GM19025 (cell line): ENCODE results near the gene KLHL21.
"Not testable (repeated sequence)": the region's sequence is repeated elsewhere in the genome, so short reads cannot be mapped to it uniquely, and the experiment has no call there.

Experiments
- ATAC-seq: cut with Tn5 transposase; IDR thresholded peaks from one replicate; pipeline ENCODE4 v1.9.1; 2021; ENCODE audit warnings: mild to moderate bottlenecking, low read depth, moderate library complexity; ENCODE audit not compliant: unreplicated experiment

KLHL21 gene, protein sequence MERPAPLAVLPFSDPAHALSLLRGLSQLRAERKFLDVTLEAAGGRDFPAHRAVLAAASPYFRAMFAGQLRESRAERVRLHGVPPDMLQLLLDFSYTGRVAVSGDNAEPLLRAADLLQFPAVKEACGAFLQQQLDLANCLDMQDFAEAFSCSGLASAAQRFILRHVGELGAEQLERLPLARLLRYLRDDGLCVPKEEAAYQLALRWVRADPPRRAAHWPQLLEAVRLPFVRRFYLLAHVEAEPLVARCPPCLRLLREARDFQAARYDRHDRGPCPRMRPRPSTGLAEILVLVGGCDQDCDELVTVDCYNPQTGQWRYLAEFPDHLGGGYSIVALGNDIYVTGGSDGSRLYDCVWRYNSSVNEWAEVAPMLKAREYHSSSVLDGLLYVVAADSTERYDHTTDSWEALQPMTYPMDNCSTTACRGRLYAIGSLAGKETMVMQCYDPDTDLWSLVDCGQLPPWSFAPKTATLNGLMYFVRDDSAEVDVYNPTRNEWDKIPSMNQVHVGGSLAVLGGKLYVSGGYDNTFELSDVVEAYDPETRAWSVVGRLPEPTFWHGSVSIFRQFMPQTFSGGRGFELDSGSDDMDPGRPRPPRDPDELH

GRCh38 chr1:6602669-6603237 lies at the start of gene KLHL21:
Gene KLHL21 (minus strand): TSS chr1:6602869. CDS start chr1:6602817, 52 bp downstream.
- peak; percentile 51 for ATAC-seq

- ATAC-seq: no peak
Observed at GRCh38 chr1:6651909-6652308, 49.2 kb upstream of the KLHL21 start.

DNA sequence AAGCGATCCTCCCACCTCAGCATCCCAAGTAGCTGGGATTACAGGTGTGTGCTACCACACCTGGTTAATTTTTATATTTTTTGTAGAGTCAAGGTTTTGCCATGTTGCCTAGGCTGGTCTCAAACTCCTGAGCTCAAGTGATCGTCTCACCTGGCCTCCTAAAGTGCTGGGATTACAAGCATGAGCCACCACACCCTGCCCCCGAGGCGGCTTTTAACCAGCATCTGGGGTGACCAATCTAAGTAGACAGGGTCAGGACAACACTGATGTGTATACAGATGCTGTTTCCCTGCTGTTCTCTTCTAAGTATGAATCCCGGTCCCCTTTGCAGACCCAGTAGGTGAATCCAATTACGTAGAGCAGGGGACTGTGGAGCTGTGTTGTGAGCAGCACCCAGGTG lies 45.9 kb upstream of the KLHL21 start:
- no peak for ATAC-seq

- ATAC-seq: no peak
Observed at GRCh38 chr1:6646499-6647148, 44.0 kb upstream of the KLHL21 start.

DNA sequence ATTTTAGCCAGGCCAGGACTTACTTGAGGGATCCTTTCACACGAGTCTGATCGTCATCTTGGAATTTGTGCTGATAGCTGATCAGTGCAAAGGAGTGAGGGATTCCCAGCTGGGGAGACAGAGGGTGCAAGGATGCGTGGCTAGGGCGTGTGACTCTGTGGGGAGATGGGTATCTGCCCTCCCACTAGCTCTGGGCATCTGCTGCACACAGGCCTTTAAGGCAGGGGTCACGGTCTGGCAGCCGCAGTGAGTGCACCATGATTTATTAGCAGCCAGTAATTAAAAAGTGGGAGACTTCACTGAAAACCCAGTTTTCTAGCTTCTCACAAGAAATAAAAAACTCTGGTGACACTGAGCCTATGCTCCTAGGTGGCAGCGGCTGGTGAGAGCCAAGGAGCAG lies 42.3 kb upstream of the KLHL21 start:
- no peak for ATAC-seq

DNA sequence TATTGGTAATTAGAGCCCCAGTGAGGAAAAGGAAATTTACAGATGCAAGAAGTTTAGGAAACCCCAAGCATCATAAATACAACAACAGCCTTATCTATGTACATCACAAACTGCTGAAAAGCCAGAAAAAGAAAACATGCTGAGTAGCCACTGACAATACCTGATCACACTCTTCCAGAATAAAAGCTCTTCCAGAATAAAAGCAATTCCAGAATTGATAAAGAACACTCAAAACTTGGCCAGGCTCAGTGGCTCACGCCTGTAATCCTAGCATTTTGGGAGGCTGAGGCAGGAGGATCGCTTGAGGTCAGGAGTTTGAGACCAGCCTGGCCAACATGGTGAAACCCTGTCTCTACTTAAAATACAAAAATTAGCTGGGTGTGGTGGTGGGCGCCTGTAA lies 38.2 kb upstream of the KLHL21 start:
- ATAC-seq: not testable (repeated sequence)

DNA sequence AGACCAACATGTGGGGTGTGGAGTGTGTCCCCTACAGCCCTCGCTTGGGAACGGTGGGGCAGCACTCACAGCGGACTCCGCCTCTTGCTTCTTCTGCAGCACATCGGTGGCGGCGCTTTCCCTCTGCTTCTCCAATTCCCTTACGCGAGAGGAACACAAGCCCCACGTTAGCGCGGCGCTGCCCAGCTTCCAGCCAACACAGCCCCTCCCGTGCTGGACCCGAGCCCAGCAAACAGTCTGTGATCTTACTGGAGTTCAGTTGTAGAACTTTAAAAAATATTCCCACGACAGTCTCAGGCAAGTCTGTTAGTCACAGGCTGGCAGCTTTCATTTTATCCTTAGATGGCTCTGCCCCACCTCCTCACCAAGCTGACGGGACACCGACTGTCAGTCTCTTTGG lies 35.6 kb upstream of the KLHL21 start:
- ATAC-seq: no peak

GRCh38 chr1:6637770-6638169 lies 35.1 kb upstream of the KLHL21 start:
- ATAC-seq: no peak

- ATAC-seq: not testable (repeated sequence)
Observed at GRCh38 chr1:6636778-6637177, 34.1 kb upstream of the KLHL21 start.

- ATAC-seq: no peak
Observed at GRCh38 chr1:6635910-6636760, 33.5 kb upstream of the KLHL21 start.

GRCh38 chr1:6635161-6635909 lies 32.7 kb upstream of the KLHL21 start:
- ATAC-seq: no peak

- ATAC-seq: no peak
Observed at GRCh38 chr1:6634371-6635052, 31.8 kb upstream of the KLHL21 start.

DNA sequence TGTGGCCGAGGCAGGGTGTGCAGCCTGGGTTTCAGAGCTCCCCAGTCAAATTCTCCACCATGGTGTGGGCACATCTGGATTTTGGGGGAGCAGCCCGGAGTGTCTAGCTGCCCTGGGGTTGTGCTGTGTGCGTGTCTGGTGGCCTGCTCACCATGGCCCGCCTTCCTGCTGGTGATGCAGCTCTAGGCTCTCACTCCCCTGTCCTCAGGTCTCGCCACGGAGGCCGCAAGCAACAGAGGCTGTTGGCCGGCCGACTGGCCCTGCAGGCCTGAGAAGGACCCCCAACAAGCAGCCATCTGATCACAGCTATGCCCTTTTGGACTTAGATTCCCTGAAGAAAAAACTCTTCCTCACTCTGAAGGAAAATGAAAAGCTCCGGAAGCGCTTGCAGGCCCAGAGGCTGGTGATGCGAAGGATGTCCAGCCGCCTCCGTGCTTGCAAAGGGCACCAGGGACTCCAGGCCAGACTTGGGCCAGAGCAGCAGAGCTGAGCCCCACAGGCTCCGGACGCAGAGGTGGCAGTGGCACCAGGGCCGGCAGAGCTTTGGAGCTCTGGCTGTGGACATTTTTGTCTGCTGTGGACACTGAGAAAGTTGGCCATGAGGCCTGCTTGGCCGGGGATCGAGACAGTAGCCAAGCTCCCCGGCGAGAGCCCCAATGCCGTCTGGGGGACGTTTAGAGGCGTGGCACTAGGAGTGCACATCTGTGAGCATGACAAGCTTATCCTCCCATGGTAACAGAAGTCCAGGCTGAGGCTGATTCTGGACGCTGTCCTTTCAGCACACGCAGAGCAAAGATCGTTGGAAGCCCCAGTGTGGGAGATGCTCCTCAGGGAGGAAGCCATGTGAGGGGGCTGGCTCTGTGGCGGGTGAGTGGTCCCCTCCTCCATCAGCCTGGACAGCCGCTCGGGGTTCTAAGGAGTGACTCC lies 30.2 kb upstream of the KLHL21 start:
- ATAC-seq: no peak

DNA sequence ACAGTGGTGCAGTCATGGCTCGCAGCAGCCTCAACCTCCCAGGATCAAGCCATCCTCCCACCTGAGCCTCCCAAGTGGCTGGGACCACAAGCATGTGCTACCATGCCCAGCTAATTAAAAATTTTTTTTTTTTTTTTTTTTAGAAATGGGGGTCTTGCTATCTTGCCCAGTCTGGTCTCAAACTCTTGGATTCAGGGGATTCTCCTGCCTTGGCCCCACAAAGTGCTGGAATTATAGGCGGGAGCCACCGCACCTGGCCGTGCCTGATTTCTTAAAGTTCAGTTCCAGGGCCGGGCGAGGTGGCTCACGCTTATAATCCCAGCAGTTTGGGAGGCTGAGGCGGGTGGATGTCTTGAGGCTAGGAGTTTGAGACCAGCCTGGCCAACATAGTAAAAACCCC lies 28.4 kb upstream of the KLHL21 start:
- ATAC-seq: no peak

DNA sequence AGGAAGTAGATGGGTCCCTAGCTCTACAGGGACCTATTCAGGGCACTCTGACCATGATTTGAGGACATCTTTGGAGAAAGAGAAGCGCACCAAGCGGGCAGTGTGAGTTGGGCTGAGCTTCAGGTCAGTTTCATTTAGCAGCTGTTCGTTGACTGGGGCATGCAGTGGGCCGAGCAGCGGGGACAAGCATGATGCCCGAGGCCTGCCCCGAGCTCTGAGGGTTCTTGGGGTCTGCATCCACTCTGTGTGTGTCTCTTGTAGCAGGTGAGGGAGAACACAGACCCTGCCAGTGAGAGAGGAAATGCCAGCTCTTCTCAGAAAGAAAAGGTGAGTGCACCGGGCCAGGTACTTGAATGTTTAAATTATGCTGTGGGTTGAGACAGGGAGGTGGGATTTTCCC lies 27.4 kb upstream of the KLHL21 start:
- ATAC-seq: no peak

DNA sequence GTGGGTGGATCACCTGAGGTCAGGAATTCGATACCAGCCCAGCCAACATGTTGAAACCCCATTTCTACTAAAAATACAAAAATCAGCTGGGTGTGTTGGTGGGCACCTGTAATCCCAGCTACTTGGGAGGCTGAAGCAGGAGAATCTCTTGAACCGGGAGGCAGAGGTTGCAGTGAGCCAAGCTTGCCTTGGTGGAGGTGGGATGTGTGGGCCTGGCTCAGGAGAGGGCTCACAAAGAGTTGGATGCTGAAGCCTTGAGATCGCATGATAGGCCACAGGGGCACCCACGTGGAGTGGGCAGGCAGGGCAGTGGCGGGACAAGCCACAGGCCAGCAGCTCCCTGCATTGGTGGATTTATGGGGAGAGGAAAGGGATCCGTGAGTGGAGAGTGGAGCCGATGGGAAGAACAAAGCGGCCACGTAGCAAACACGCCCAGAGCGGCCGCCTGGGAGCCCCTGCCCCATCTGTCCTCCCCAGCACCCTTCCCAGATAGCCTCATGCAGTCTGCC lies 26.4 kb upstream of the KLHL21 start:
- ATAC-seq: no peak

GRCh38 chr1:6627841-6628545 lies 25.3 kb upstream of the KLHL21 start:
- no peak for ATAC-seq
